HepG2 (cell line): ENCODE data around the gene C1orf159. TPM values are rescaled to one million over a fixed set of nuclear protein-coding genes. Genes with fewer than 3 reads are reported as not detected.

Source experiments
- ESRRA ChIP-seq: sonication (generic); formaldehyde crosslinking; IDR thresholded peaks from 2 replicates; pipeline ENCODE4 v1.5.1; 2020; ENCODE audit warnings: mild to moderate bottlenecking, low read depth, missing genetic modification reagents
- FOXJ3 ChIP-seq: sonication (generic); formaldehyde crosslinking; IDR thresholded peaks from 2 replicates; pipeline ENCODE4 v1.4.0; 2020; ENCODE audit warnings: missing genetic modification reagents, mild to moderate bottlenecking, borderline replicate concordance
- HDAC1 ChIP-seq: sonication (generic); formaldehyde crosslinking; IDR thresholded peaks from 2 replicates; pipeline ENCODE4 v1.5.1; 2020; ENCODE audit warnings: mild to moderate bottlenecking, missing genetic modification reagents
- HNRNPH1 ChIP-seq: fragments of 200-400 bp; formaldehyde crosslinking; optimal IDR thresholded peaks from 2 replicates; pipeline ENCODE3; 2017; ENCODE audit warnings: mild to moderate bottlenecking, low read depth, low read length
- LBX2 ChIP-seq: sonication (generic); formaldehyde crosslinking; IDR thresholded peaks from 2 replicates; pipeline ENCODE4 v1.5.0; 2020; ENCODE audit warnings: missing genetic modification reagents, mild to moderate bottlenecking, borderline replicate concordance
- MAFG ChIP-seq: sonication (generic); formaldehyde crosslinking; IDR thresholded peaks from 2 replicates; pipeline ENCODE4 v1.5.1; 2020; ENCODE audit warnings: mild to moderate bottlenecking, missing genetic modification reagents
- MXD3 ChIP-seq: IDR thresholded peaks from 2 replicates; pipeline ENCODE4 v1.6.1; 2016; ENCODE audit warnings: mild to moderate bottlenecking, missing biosample characterization, missing genetic modification reagents
- NFATC3 ChIP-seq: sonication (generic); formaldehyde crosslinking; IDR thresholded peaks from 2 replicates; pipeline ENCODE4 v1.5.1; 2020; ENCODE audit warnings: mild to moderate bottlenecking, missing genetic modification reagents
- NFE2L1 ChIP-seq: sonication (generic); formaldehyde crosslinking; IDR thresholded peaks from 2 replicates; pipeline ENCODE4 v1.4.0; 2020; ENCODE audit warnings: missing genetic modification reagents, mild to moderate bottlenecking, borderline replicate concordance
- RAD51 ChIP-seq: fragments of 450-650 bp; IDR thresholded peaks from 2 replicates; pipeline ENCODE4 v1.6.1; 2016; ENCODE audit warnings: borderline replicate concordance
- RARA ChIP-seq: IDR thresholded peaks from 2 replicates; pipeline ENCODE4 v1.6.1; 2016; ENCODE audit warnings: missing genetic modification reagents, missing compliant biosample characterization
- RXRA ChIP-seq: sonication (generic); formaldehyde crosslinking; IDR thresholded peaks from 2 replicates; pipeline ENCODE4 v1.5.1; 2020; ENCODE audit warnings: missing genetic modification reagents
- SIX4 ChIP-seq: sonication (generic); formaldehyde crosslinking; IDR thresholded peaks from 2 replicates; pipeline ENCODE4 v1.4.0; 2020; ENCODE audit warnings: missing genetic modification reagents
- SPEN ChIP-seq: sonication (generic); formaldehyde crosslinking; IDR thresholded peaks from 2 replicates; pipeline ENCODE4 v1.5.1; 2020; ENCODE audit warnings: low read depth, mild to moderate bottlenecking, missing genetic modification reagents
- ZEB1 ChIP-seq: IDR thresholded peaks from 2 replicates; pipeline ENCODE4 v1.6.1; 2012; ENCODE audit warnings: mild to moderate bottlenecking, low read depth, inconsistent platforms; ENCODE audit not compliant: insufficient replicate concordance
- ZFYVE20 ChIP-seq: sonication (generic); formaldehyde crosslinking; IDR thresholded peaks from 2 replicates; pipeline ENCODE4 v1.8.0; 2023; ENCODE audit warnings: low read depth, mild to moderate bottlenecking, moderate library complexity, missing genetic modification reagents, borderline replicate concordance
- ZNF124 ChIP-seq: sonication (generic); formaldehyde crosslinking; IDR thresholded peaks from 2 replicates; pipeline ENCODE4 v1.4.0; 2020; ENCODE audit warnings: missing genetic modification reagents
- ZNF234 ChIP-seq: sonication (generic); formaldehyde crosslinking; conservative IDR thresholded peaks from 2 replicates; pipeline ENCODE4 v1.5.1; 2020; ENCODE audit warnings: mild to moderate bottlenecking, missing genetic modification reagents
- ZNF367 ChIP-seq: sonication (generic); formaldehyde crosslinking; IDR thresholded peaks from 2 replicates; pipeline ENCODE4 v1.4.0; 2020; ENCODE audit warnings: missing genetic modification reagents, borderline replicate concordance
- ZNF431 ChIP-seq: sonication (generic); formaldehyde crosslinking; IDR thresholded peaks from 2 replicates; pipeline ENCODE4 v1.9.0; 2022; ENCODE audit warnings: missing genetic modification reagents, low read depth, mild to moderate bottlenecking, borderline replicate concordance
- ZNF44 ChIP-seq: sonication (generic); formaldehyde crosslinking; IDR thresholded peaks from 2 replicates; pipeline ENCODE4 v1.5.1; 2020; ENCODE audit warnings: mild to moderate bottlenecking, missing genetic modification reagents
- ZNF776 ChIP-seq: sonication (generic); formaldehyde crosslinking; IDR thresholded peaks from 2 replicates; pipeline ENCODE4 v1.4.0; 2020; ENCODE audit warnings: mild to moderate bottlenecking, missing genetic modification reagents
- ZNF83 ChIP-seq: sonication (generic); formaldehyde crosslinking; IDR thresholded peaks from 2 replicates; pipeline ENCODE4 v1.4.0; 2020; ENCODE audit warnings: missing genetic modification reagents, mild to moderate bottlenecking, borderline replicate concordance
- polyA plus RNA-seq, 8 experiments: library from polyadenylated mRNA; depleted of rRNA in 3 of 8; stranded (reverse) in 7 of 8; unstranded in 1 of 8; fragments of >200 nt; fragmentation: Illumina TruSeq in 4 of 8; extraction: Trizol in 4 of 8; gene quantifications; 2 replicates each; pipeline versions ENCODE4 v1.2.1 to v1.2.3, GENCODE V29; 2011 to 2016; ENCODE audit warnings: low read depth in 4 of 8, missing spikeins in 1 of 8, mixed read lengths in 1 of 8; ENCODE audit not compliant: insufficient read depth in 1 of 8
- total RNA-seq, 5 experiments: library from RNA; depleted of rRNA; stranded (reverse); fragments of >200 nt; fragmentation: Illumina TruSeq; extraction: Trizol; gene quantifications; 2 replicates each; pipeline ENCODE4 v1.2.3, GENCODE V29; 2016; ENCODE audit warnings: low read depth in 1 of 5
- TF ChIP-seq, protein P1 (sequence below): sonication (generic); IDR thresholded peaks from 2 replicates; pipeline ENCODE4 v1.6.1; 2016; ENCODE audit warnings: low read depth, borderline replicate concordance
- TF ChIP-seq, protein P2 (sequence below): sonication (generic); formaldehyde crosslinking; IDR thresholded peaks from 2 replicates; pipeline ENCODE4 v1.4.0; 2020; ENCODE audit warnings: mild to moderate bottlenecking, missing genetic modification reagents
- TF ChIP-seq, protein P3 (sequence below): sonication (generic); formaldehyde crosslinking; IDR thresholded peaks from 2 replicates; pipeline ENCODE4 v1.5.0; 2020; ENCODE audit warnings: missing genetic modification reagents

C1orf159 gene
- total and polyA plus RNA-seq, 2 of the 13 experiments (the other 11 are each of a cell fraction or from before 2014, with no cell fraction given): 3.8 to 6.7 TPM

- TF ChIP-seq ZEB1: no peak
- 0 out of 2 replicates have a peak, but pooled peaks have one; percentile 29 for TF ChIP-seq MXD3
- TF ChIP-seq HNRNPH1: no peak
- TF ChIP-seq, protein P1, sequence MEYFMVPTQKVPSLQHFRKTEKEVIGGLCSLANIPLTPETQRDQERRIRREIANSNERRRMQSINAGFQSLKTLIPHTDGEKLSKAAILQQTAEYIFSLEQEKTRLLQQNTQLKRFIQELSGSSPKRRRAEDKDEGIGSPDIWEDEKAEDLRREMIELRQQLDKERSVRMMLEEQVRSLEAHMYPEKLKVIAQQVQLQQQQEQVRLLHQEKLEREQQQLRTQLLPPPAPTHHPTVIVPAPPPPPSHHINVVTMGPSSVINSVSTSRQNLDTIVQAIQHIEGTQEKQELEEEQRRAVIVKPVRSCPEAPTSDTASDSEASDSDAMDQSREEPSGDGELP: peak; percentile 66; the same call in 1 of the 2 replicates
- TF ChIP-seq LBX2 (CRISPR knock-in tag): no peak
- TF ChIP-seq ZNF367 (CRISPR knock-in tag): no peak
- peak; percentile 50; the same call in 1 of the 2 replicates for TF ChIP-seq RXRA (CRISPR knock-in tag)
- TF ChIP-seq FOXJ3 (CRISPR knock-in tag): no peak
- no peak for TF ChIP-seq NFATC3
- TF ChIP-seq RAD51: no peak
- peak; percentile 87; the same call in 1 of the 2 replicates for TF ChIP-seq HDAC1
- no peak for TF ChIP-seq ZFYVE20 (CRISPR knock-in tag)
- TF ChIP-seq ZNF44 (CRISPR knock-in tag): 0 out of 2 replicates have a peak, but pooled peaks have one; percentile 47
- TF ChIP-seq RARA (CRISPR knock-in tag): peak; percentile 69
- no peak; the same call in 1 of the 2 replicates for TF ChIP-seq ZNF776 (CRISPR knock-in tag)
- no peak for TF ChIP-seq ZNF234
- TF ChIP-seq, protein P2, sequence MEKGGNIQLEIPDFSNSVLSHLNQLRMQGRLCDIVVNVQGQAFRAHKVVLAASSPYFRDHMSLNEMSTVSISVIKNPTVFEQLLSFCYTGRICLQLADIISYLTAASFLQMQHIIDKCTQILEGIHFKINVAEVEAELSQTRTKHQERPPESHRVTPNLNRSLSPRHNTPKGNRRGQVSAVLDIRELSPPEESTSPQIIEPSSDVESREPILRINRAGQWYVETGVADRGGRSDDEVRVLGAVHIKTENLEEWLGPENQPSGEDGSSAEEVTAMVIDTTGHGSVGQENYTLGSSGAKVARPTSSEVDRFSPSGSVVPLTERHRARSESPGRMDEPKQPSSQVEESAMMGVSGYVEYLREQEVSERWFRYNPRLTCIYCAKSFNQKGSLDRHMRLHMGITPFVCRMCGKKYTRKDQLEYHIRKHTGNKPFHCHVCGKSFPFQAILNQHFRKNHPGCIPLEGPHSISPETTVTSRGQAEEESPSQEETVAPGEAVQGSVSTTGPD (CRISPR knock-in tag): no peak
- peak; percentile 62 for TF ChIP-seq SPEN (CRISPR knock-in tag)
- no peak for TF ChIP-seq MAFG (CRISPR knock-in tag)
- TF ChIP-seq ZNF431 (CRISPR knock-in tag): no peak
- TF ChIP-seq NFE2L1: no peak
- no peak for TF ChIP-seq SIX4 (CRISPR knock-in tag)
- TF ChIP-seq ZNF124 (CRISPR knock-in tag): no peak
- TF ChIP-seq ZNF83 (CRISPR knock-in tag): no peak
- TF ChIP-seq, protein P3, sequence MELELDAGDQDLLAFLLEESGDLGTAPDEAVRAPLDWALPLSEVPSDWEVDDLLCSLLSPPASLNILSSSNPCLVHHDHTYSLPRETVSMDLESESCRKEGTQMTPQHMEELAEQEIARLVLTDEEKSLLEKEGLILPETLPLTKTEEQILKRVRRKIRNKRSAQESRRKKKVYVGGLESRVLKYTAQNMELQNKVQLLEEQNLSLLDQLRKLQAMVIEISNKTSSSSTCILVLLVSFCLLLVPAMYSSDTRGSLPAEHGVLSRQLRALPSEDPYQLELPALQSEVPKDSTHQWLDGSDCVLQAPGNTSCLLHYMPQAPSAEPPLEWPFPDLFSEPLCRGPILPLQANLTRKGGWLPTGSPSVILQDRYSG: no peak
- TF ChIP-seq ESRRA (CRISPR knock-in tag): peak; percentile 55; the same call in 1 of the 2 replicates
Measured at GRCh38 chr1:1063945-1064831, 51.7 kb downstream of the C1orf159 start (continued).
